Urinary bladder (tissue), 4 donors: ENCODE data around the gene SLC5A5. TPM values are rescaled to one million over a fixed set of nuclear protein-coding genes. Genes with fewer than 3 reads are reported as not detected.
"Not testable (repeated sequence)": the region's sequence is repeated elsewhere in the genome, so short reads cannot be mapped to it uniquely, and the experiment has no call there.

Experiments
- DNase-seq: peaks from one replicate; pipeline ENCODE4 v3.0.0-alpha.2; 2015; ENCODE audit errors: extremely low spot score
- H3K27ac ChIP-seq: one replicate; pipeline ENCODE4 v1.5.1; 2013; ENCODE audit warnings: low read depth, mild to moderate bottlenecking, moderate library complexity
- H3K36me3 ChIP-seq: one replicate; pipeline ENCODE4 v1.6.1; 2013; ENCODE audit warnings: mild to moderate bottlenecking, moderate library complexity; ENCODE audit not compliant: insufficient read depth
- H3K4me1 ChIP-seq: one replicate; pipeline ENCODE4 v1.6.1; 2013; ENCODE audit warnings: mild to moderate bottlenecking, moderate library complexity; ENCODE audit not compliant: insufficient read depth
- H3K4me3 ChIP-seq: one replicate; pipeline ENCODE4 v1.5.1; 2013; ENCODE audit warnings: low read depth, low read length
- WGBS: extraction: QIAGEN DNeasy Blood & Tissue Kit; methylation state at CpG from one replicate; pipeline ENCODE4 v1.1.7; 2013; 5-methylcytosine and 5-hydroxymethylcytosine counted together
- polyA plus RNA-seq: library from polyadenylated mRNA; stranded (reverse); fragments of 200-250 nt; gene quantifications from one replicate; pipeline ENCODE4 v1.2.3, GENCODE V29; 2013
- total RNA-seq: library from RNA; depleted of rRNA; stranded (reverse); fragments of >200 nt; gene quantifications from one replicate; pipeline ENCODE4 v1.2.3, GENCODE V29; 2014
- donor health status: healthy with polysubstance abuse.
- donor health status: healthy.

Gene SLC5A5
- total and polyA plus RNA-seq, 2 donors, result not detected

DNA sequence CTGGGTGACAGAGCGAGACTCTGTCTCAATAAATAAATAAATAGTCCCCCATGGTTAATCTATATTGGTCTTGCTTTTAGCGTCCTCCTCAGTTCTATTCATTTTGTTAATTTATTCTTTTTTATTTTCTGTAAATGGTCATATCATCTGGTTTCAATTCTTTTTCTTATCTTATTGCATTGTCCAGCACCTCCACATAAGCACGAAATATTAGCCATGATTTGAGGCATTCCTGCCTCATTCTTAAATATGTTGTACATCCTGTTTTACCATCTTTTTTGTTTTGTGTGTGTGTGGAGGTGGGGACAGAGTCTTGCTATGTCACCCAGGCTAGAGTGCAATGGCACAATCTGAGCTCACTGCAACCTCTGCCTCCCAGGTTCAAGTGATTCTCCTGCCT is 36.5 kb downstream of the SLC5A5 start:
- H3K4me1 ChIP-seq, result no peaks in the 10 kb centered on the region
- no peak for DNase-seq
- 90% methylated on average over 3 of the region's 3 CpGs for WGBS
- no peak overlapping the region for H3K4me3 ChIP-seq
- H3K36me3 ChIP-seq, result no peaks in the 10 kb centered on the region
- no peak overlapping the region for H3K27ac ChIP-seq

DNA sequence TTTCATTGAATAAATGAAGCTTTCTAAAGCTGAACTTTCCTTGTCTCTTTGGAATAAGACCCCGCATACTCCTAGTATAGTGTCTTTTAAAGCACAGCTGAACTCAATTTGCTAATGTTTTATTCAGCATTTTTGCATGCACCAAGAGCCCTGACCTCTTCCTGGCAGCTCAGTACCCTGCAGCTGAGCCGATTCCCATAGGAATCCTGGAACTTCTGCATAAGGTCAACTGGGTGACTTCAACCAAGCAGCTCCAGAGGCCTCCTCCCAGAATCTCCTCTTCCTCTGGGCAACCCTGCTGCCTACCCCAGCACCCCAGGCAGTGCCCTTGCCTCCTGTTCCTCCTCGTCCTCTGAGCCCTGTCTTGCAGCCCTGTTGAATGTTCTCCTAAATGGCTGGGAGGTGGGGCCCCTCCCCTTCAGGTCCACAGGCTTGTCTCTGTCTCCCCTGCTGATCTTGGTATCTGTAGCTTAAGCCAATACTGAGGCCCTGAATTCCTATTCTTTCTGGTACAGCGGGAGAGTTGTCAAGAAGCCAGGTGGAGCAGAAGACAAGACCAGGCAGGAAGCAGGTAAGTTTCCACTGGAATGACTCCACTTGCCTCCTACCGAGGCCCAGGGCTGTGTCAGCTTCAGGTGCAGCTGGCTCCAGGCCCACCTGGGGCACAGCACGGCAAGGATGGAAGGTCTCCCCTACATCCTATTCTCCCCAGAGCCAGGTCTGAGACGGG is 37.4 kb downstream of the SLC5A5 start:
- H3K4me1 ChIP-seq, result no peaks in the 10 kb centered on the region
- WGBS, result 57% methylated on average over 7 of the region's 7 CpGs
- no peak for DNase-seq

DNA sequence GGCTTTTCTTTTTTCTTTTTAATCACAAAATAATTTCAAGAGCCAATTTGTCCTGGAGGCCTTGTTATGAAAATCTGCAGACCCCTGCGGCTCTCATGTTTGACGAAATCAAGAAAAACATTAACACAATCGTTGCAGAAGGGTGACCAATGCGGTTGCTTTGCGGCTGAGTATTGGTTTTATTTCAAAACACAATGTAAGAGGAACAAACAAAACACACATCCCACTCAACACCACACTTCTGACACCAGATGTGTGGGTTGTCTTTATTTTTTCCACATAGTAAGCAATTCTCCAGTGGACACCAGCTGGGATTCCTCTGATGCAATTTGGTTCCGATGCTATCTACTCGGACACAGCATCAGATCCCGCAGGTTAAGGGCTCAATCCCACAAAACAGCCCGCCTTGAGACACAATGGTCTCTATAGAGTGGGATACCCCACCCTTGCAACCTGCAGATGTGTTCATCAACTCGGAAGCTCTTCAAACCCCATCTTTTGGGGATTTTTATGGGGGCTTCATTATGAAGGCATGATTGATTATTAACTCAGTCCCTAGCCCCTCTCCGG is 39.1 kb downstream of the SLC5A5 start:
- H3K4me1 ChIP-seq, result no peaks in the 10 kb centered on the region
- no peak for DNase-seq
- WGBS, result 78% methylated on average over 11 of the region's 11 CpGs
- H3K36me3 ChIP-seq, result no peaks in the 10 kb centered on the region
- no peak overlapping the region for H3K4me3 ChIP-seq
- no peak overlapping the region for H3K27ac ChIP-seq

More for the DNA sequence above, 37.4 kb downstream of the SLC5A5 start:
- Histone ChIP-seq H3K36me3 (no peaks in the 10 kb centered on the region), H3K4me3 (no peak overlapping the region), H3K27ac (no peak overlapping the region)

DNA sequence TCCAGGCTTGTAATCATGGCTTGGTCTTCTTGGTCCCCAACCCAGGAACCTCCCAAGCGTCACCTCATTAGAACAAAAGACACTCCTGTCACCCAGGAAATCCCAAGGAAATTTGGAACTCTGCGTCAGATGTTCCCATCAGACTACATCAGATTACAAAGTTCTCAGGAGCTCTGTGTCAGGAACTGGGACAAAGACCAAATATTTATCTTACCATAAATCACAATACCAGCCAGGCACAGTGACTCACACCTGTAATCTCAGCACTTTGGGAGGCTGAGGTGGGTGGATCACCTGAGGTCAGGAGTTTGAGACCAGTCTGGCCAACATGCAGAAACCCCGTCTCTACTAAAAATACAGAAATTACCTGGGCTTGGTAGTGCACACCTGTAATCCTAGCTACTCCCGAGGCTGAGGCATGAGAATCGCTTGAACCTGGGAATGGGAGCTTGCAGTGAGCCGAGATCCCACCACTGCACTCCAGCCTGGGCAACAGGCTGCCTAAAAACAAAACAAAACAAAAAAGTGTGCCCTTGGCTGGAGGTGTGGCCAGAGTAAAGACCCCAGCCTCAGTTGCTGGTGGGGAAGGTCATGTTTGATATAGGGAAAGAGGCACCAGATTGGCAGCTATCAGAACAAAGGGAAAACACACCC is 44.3 kb downstream of the SLC5A5 start:
- H3K36me3 ChIP-seq, result no peaks in the 10 kb centered on the region
- no peak overlapping the region for H3K27ac ChIP-seq
- 78% methylated on average over 6 of the region's 6 CpGs for WGBS
- DNase-seq, result no peak
- H3K4me3 ChIP-seq, result no peak overlapping the region
- no peaks in the 10 kb centered on the region for H3K4me1 ChIP-seq

DNA sequence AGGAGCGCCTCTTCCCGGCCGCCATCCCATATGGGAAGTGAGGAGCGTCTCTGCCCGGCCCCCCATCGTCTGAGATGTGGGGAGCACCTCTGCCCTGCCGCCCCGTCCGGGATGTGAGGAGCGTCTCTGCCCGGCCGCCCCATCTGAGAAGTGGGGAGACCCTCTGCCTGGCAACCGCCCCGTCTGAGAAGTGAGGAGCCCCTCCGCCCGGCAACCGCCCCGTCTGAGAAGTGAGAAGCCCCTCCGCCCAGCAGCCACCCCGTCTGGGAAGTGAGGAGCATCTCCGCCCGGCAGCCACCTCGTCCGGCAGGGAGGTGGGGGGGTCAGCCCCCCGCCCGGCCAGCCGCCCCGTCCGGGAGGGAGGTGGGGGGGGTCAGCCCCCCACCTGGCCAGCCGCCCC is 46.4 kb downstream of the SLC5A5 start:
- H3K4me3 ChIP-seq, DNase-seq, H3K36me3 ChIP-seq, H3K4me1 ChIP-seq, H3K27ac ChIP-seq: not testable (repeated sequence)
- WGBS, result 91% methylated on average over 24 of the region's 30 CpGs

DNA sequence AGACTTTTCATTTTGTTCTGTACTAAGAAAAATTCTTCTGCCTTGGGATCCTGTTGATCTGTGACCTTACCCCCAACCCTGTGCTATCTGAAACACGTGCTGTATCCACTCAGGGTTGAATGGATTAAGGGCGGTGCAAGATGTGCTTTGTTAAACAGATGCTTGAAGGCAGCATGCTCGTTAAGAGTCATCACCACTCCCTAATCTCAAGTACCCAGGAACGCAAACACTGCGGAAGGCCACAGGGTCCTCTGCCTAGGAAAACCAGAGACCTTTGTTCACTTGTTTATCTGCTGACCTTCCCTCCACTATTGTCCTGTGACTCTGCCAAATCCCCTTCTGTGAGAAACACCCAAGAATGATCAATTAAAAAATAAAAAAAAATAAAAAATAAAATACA is 47.4 kb downstream of the SLC5A5 start:
- not testable (repeated sequence) for H3K36me3 ChIP-seq, DNase-seq, H3K4me1 ChIP-seq, H3K27ac ChIP-seq, H3K4me3 ChIP-seq
- WGBS, result 63% methylated on average over 5 of the region's 5 CpGs

DNA sequence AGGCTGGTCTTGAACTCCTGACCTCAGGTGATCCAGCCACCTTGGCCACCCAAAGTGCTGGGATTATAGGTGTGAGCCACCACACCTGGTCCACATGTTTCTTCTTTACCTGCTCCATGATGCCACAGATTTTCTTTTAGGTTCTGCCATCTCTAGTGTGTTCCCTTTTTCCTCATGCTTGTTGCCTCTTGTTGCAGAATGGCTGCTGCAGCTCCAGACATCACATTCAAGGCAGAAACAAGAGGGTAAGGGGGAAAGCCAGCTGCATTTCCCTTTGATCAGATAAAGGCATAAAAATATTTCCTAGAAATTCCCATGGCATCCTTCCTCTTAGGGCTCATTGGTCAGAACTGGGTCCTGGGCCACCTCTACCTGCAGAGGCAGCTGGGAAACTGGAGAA is 48.8 kb downstream of the SLC5A5 start:
- Histone ChIP-seq H3K36me3 (no peaks in the 10 kb centered on the region), H3K27ac (no peak overlapping the region), H3K4me3 (no peak overlapping the region), H3K4me1 (no peaks in the 10 kb centered on the region)
- no peak for DNase-seq

DNA sequence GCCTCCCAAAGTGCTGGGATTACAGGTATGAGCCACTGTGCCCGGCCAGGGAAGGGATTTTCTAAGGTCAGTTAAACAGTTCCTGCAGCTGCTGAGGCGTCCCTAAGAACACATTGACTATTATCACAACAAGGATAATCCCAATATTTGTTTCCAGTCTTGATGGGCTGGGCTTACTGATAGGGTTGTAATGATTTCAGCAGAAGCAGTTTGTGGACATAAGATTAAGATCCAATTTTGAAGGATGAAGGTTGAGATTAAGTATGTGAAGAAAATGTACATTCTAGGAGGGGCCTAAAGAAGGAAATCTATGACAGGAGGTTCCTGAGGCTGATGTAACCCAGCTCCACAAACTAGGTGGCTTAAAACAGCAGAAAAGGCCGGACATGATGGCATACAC is 50.4 kb downstream of the SLC5A5 start:
- Histone ChIP-seq H3K4me3 (no peak overlapping the region), H3K4me1 (no peaks in the 10 kb centered on the region), H3K27ac (no peak overlapping the region), H3K36me3 (no peaks in the 10 kb centered on the region)
- DNase-seq, result no peak
- 46% methylated on average over 3 of the region's 3 CpGs for WGBS

DNA sequence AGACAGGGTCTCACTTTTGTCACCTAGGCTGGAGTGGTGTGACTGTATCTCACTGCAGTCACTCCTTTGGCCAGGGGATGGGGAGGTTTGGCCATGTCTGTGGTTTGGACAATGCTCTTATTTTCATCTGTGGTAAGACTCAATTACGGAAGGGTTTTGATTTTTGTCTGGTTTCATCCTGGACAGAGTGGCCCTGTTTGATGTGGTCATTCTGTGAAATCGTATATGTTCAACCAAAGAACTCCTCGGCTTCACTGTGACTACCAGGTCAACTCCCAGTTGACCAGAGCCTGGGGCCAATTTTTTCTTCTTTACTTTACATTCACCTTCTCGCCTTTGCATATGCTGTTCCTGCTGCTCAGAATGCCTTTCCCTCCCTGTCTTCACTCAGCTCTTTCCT is 54.3 kb downstream of the SLC5A5 start:
- no peaks in the 10 kb centered on the region for H3K36me3 ChIP-seq
- 75% methylated on average over 4 of the region's 4 CpGs for WGBS
- no peak overlapping the region for H3K4me3 ChIP-seq
- no peaks in the 10 kb centered on the region for H3K4me1 ChIP-seq
- H3K27ac ChIP-seq, result no peak overlapping the region
- no peak for DNase-seq

DNA sequence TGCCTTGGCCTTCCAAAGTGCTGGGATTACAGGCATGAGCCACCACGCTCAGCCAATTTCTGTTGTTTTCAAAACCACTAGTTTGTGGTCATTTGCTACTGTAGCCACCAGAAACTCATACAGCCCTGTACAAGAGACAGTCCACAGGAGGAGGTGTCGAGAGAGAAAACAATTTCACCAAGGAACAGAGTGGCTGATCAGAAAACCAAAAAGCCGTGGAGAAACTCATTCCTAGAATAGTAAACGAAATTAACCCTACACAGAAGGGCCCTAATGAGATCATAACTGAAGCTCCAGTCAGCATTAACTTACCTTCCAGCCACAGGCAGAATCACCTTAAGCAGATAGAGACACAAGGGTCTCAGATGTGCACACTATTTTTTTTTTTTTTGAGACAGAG is 57.3 kb downstream of the SLC5A5 start:
- WGBS, result 58% methylated on average over 4 of the region's 4 CpGs
- Histone ChIP-seq H3K4me3 (no peak overlapping the region), H3K36me3 (no peaks in the 10 kb centered on the region), H3K4me1 (no peaks in the 10 kb centered on the region), H3K27ac (no peak overlapping the region)
- DNase-seq, result no peak

DNA sequence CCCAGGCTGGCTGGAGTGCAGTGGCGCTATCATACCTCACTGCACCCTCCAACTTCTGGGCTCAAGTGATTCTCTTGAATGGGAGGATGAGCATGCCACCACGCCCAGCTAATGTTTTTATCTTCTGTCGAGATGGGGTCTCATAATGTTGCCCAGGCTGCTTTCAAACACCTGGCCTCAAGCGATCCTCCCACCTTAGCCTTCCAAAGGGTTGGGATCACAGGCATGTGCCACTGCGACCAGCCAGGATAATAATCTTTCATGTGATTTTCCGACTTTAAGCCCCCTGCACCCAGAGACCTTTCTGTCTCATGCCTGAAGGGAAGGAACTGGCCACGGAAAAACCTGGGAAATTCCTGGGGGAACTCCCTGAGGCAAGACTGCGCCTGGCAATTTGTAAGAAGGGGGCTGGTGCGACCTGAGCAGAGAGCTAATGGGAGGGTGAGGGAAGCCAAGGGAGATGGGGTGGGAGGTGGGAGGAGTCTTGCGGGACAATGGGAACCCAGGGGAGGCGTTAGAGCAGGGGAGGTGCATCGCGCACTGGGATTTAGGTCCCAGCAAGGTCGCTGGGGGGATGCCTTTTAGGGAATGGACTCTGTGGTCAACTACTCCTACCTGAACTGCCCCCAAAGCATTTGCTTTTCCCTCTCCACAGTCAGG is 59.9 kb downstream of the SLC5A5 start:
- DNase-seq, result no peak
- no peaks in the 10 kb centered on the region for H3K4me1 ChIP-seq
- H3K4me3 ChIP-seq, result no peak overlapping the region
- 25% methylated on average over 14 of the region's 14 CpGs for WGBS
- no peak overlapping the region for H3K27ac ChIP-seq
- no peaks in the 10 kb centered on the region for H3K36me3 ChIP-seq

DNA sequence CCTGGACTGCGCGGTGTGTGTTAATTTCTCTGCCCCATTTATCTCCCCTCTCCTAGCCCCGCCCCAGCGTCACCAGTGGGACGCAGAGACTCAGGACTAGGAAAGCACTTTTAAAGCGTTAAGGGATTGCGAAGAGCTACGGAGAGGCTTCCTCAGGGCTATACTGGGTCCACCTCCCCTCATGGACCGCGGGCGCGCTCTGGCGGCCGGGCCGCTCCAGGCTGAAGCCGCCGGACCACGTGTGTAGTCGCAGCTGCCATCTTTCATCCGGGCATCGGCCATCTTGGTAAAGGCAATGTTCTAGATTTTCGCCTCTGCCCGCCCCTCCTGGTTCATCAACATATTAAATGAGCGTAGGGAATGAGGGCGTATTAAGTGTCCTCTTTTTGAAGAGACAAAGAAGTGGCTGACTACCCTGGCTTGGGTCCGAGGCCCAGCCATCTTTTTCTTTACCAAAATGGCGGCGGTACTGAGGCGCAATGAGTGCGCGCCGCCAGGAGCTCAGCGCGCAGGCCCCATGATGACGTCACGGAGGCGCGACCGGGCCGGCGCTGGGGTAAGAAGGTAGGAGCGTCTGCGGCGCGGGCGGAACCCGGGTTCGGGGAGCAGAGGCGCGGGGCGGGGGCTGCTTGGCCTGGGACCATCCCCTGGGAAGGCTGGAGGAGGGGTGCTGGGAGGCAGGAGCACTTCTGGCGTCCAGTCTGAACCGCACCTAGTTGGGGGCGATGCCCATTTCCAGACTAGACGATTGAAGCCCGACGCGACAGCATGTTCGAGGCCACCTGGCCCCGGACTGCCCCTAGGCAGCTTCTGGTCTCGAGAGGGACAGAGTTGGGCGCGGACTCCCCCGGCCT is 61.0 kb downstream of the SLC5A5 start, which contains the start of gene CCDC124:
Gene CCDC124, plus strand, starts transcription at position 531 of the 854 bp plus-strand sequence. CDS start 3,406 bp downstream, outside the sequence.
- peak within 1 kb of the TSS; percentile 77 for H3K4me3 ChIP-seq
- WGBS, result under 1% methylated on average over 64 of the region's 64 CpGs
- H3K4me1 ChIP-seq, result no peaks in the 10 kb centered on the region
- peak within 1 kb of the TSS; percentile 63 for H3K27ac ChIP-seq
- no peaks in the 10 kb centered on the region for H3K36me3 ChIP-seq
- DNase-seq, result peak; percentile 80
